ENCODE data around the gene PCK1. TPM values are rescaled to one million over a fixed set of nuclear protein-coding genes. Genes with fewer than 3 reads are reported as not detected.

The PCK1 gene
- total and polyA plus RNA-seq, 2 of the 13 experiments (the other 11 are each of a cell fraction or from before 2014, with no cell fraction given), result 6.5 to 12.6 TPM

GRCh38 chr20:57583289-57584257 is 22.7 kb downstream of the PCK1 start (continued):
- TF ChIP-seq USF2 (IDR thresholded peaks at IDR 0.05; ENCODE audit: low read depth, low read length), result no peak
- peak; percentile 64; the same call in 1 of the 2 replicates for TF ChIP-seq USF2 (CRISPR knock-in tag; IDR thresholded peaks at IDR 0.05; ENCODE audit: borderline replicate concordance)
- no peak for TF ChIP-seq ZNF335 (CRISPR knock-in tag; IDR thresholded peaks at IDR 0.05)
- TF ChIP-seq KLF11 (CRISPR knock-in tag; IDR thresholded peaks at IDR 0.05), result no peak
- TF ChIP-seq FOXO1 (CRISPR knock-in tag; IDR thresholded peaks at IDR 0.05), result peak; percentile 1; the same call in 1 of the 2 replicates
- no peak for TF ChIP-seq MTA1 (CRISPR knock-in tag; IDR thresholded peaks at IDR 0.05; ENCODE audit: borderline replicate concordance)
- no peak for TF ChIP-seq ZNF484 (CRISPR knock-in tag; IDR thresholded peaks at IDR 0.05; ENCODE audit: borderline replicate concordance, low read depth)
- no peak for TF ChIP-seq ZSCAN22 (CRISPR knock-in tag; IDR thresholded peaks at IDR 0.05)
- 0 out of 2 replicates have a peak, but pooled peaks have one; percentile 9 for TF ChIP-seq ZFX (CRISPR knock-in tag; IDR thresholded peaks at IDR 0.05; ENCODE audit: low read depth)
- no peak for TF ChIP-seq ZNF510 (CRISPR knock-in tag; IDR thresholded peaks at IDR 0.05; ENCODE audit: low read depth)
- no peak for TF ChIP-seq RELA (CRISPR knock-in tag; IDR thresholded peaks at IDR 0.05)
- TF ChIP-seq TRAFD1 (CRISPR knock-in tag; IDR thresholded peaks at IDR 0.05; ENCODE audit: borderline replicate concordance), result no peak
- TF ChIP-seq KAT7 (CRISPR knock-in tag; IDR thresholded peaks at IDR 0.05; ENCODE audit: borderline replicate concordance), result peak; percentile 45; the same call in 1 of the 2 replicates
- TF ChIP-seq AHR (CRISPR knock-in tag; IDR thresholded peaks at IDR 0.05), result 0 out of 2 replicates have a peak, but pooled peaks have one; percentile 57
- no peak for TF ChIP-seq ZNF713 (CRISPR knock-in tag; IDR thresholded peaks at IDR 0.05)
- no peak; the same call in 1 of the 2 replicates for TF ChIP-seq REPIN1 (CRISPR knock-in tag; IDR thresholded peaks at IDR 0.05; ENCODE audit: borderline replicate concordance, low read depth)
- TF ChIP-seq TOPORS (CRISPR knock-in tag; IDR thresholded peaks at IDR 0.05), result no peak
- TF ChIP-seq MZF1 (CRISPR knock-in tag; IDR thresholded peaks at IDR 0.05; ENCODE audit: borderline replicate concordance), result no peak
